CD4-positive, CD25-positive, alpha-beta regulatory T cell (primary cell): ENCODE results near the gene MRPL48. TPM values are rescaled to one million over a fixed set of nuclear protein-coding genes. Genes with fewer than 3 reads are reported as not detected.
"Not testable (repeated sequence)": the region's sequence is repeated elsewhere in the genome, so short reads cannot be mapped to it uniquely, and the experiment has no call there.

ENCODE experiments used
- ATAC-seq, 2 donors: fragments of 150-1000 bp; cut with Tn5 transposase; one replicate each; pipeline ENCODE4 v1.10.0; 2021; ENCODE audit warnings: low read depth in 2 of 2, moderate number of reproducible peaks in 2 of 2, moderate library complexity in 1 of 2
- DNase-seq, 3 donors: peaks; one replicate each; pipeline versions ENCODE4 v3.0.0 to v3.0.0-alpha.2; 2012 to 2022; ENCODE audit warnings: mixed read lengths in 1 of 3
- H3K27ac ChIP-seq: one replicate; pipeline ENCODE4 v1.7.0; 2013; ENCODE audit warnings: mild to moderate bottlenecking, low read length; ENCODE audit not compliant: insufficient read depth, poor library complexity, severe bottlenecking
- H3K27me3 ChIP-seq: one replicate; pipeline ENCODE4 v1.7.0; 2013; ENCODE audit warnings: low read length; ENCODE audit not compliant: control insufficient read depth, insufficient read depth
- H3K36me3 ChIP-seq: one replicate; pipeline ENCODE4 v1.7.0; 2013; ENCODE audit warnings: mild to moderate bottlenecking, low read length, moderate library complexity; ENCODE audit not compliant: control insufficient read depth, insufficient read depth
- H3K4me1 ChIP-seq: 2 replicates; pipeline ENCODE4 v1.7.0; 2013; ENCODE audit warnings: mild to moderate bottlenecking, low read length; ENCODE audit not compliant: insufficient read depth, control insufficient read depth, poor library complexity, severe bottlenecking
- H3K4me3 ChIP-seq: one replicate; pipeline ENCODE4 v1.7.0; 2013; ENCODE audit warnings: low read depth, mild to moderate bottlenecking, low read length, moderate library complexity
- H3K9me3 ChIP-seq, 2 experiments: 1 replicate in 1 of 2; 2 replicates in 1 of 2; pipeline ENCODE4 v1.7.0; 2013; ENCODE audit warnings: low read length in 2 of 2, mild to moderate bottlenecking in 1 of 2, moderate library complexity in 1 of 2; ENCODE audit not compliant: control insufficient read depth in 2 of 2
- H3K27ac Mint-ChIP-seq, 3 donors: one replicate each; pipeline ENCODE4 v1.8.0; 2020 to 2022; ENCODE audit warnings: mild to moderate bottlenecking in 3 of 3, mixed read lengths in 3 of 3, moderate library complexity in 2 of 3
- H3K27me3 Mint-ChIP-seq: one replicate; pipeline ENCODE4 v1.8.0; 2022; ENCODE audit warnings: mild to moderate bottlenecking, mixed read lengths
- H3K36me3 Mint-ChIP-seq: one replicate; pipeline ENCODE4 v1.8.0; 2020; ENCODE audit warnings: mixed read lengths
- H3K4me1 Mint-ChIP-seq, 4 donors: one replicate each; pipeline ENCODE4 v1.8.0; 2020 to 2022; ENCODE audit warnings: mixed read lengths in 4 of 4, mild to moderate bottlenecking in 1 of 4
- H3K4me3 Mint-ChIP-seq, 4 donors: one replicate each; pipeline ENCODE4 v1.8.0; 2020 to 2022; ENCODE audit warnings: mild to moderate bottlenecking in 4 of 4, mixed read lengths in 4 of 4, moderate library complexity in 3 of 4
- H3K9me3 Mint-ChIP-seq, 7 donors: one replicate each; pipeline ENCODE4 v1.8.0; 2020 to 2022; ENCODE audit warnings: mixed read lengths in 7 of 7, mild to moderate bottlenecking in 3 of 7, moderate library complexity in 2 of 7
- polyA plus RNA-seq, 4 donors: library from polyadenylated mRNA; unstranded; fragments of 300-500 nt; fragmentation: Illumina TruSeq; gene quantifications; one replicate each; pipeline ENCODE4 v1.2.3, GENCODE V29; 2021
- total RNA-seq: library from RNA; stranded (reverse); gene quantifications from one replicate; pipeline ENCODE4 v1.2.3, GENCODE V29; 2022

The MRPL48 gene
- total and polyA plus RNA-seq, 5 donors from 2014 or later: 25.7 to 70.8 (median 65.4) TPM

DNA sequence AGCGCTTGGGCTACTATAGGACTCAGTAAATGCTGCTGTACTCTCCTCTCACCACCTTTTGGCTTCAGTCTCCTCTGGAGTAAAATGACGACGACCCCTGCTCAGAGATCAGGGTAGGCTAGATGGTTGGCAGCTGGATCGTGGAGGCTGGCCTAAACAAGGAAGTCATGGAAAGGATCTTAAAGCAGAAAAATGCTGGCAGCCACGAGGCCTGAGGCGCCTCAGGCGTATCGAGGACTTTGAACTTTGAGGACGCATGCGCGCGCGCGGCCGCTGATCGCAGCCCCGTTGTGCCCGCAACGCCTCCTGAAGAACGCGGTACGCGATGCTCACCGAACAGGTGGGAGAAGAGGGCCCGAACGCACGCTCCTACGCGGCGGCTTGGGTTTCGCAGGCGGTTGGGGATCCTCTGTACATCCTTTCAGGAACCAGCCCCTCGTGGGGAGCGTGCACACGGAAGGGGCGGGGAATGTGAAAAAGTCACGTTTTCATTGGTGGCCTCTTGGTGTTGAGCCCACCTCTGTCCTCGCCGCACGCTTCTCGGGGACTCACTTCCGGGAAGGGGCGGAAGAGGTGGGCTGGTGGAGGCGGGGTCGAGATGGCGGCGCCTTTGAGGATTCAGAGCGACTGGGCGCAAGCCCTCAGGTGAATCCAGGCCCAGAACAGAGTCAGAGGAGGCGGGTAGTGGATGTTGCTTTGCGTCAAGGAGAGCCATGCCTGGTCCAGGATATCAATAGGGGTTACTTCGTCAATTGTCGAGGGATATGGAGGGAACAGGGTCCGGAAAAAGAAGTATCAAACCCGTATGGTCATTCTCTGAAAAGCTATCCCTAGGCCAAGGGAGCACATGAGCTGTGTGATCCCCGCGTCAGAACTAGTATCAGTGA, 89.0 kb downstream of the MRPL48 start, which contains the start of the genes COA4 and PAAF1:
COA4 (minus strand) TSS at position 423 of the 887 bp plus-strand sequence. CDS start 3,468 bp downstream, outside the sequence.
PAAF1 (plus strand) TSS at position 576 of the 887 bp plus-strand sequence; CDS start at position 599, 23 bp downstream.
- Histone ChIP-seq H3K27me3 (no peaks in the 10 kb centered on the region), H3K4me1 (peaks cover 29% of the 10 kb centered on the region), H3K27ac (peak within 1 kb of the TSS; percentile 87), H3K36me3 (peaks cover 22% of the 10 kb centered on the region), H3K4me3 (peak within 1 kb of the TSS; percentile 94), H3K9me3 (no peaks in the 10 kb centered on the region)
- DNase-seq (peak; percentile 92 to 99 (median 95)), ATAC-seq (peak; percentile 98 to 99)
- Mint-ChIP-seq H3K27me3 (no peaks in the 10 kb centered on the region), H3K27ac (peak within 1 kb of the TSS; percentile 99 to 100 (median 99)), H3K36me3 (peaks cover 4% of the 10 kb centered on the region), H3K9me3 (no peaks in the 10 kb centered on the region), H3K4me1 (peaks cover 17 to 51% (median 40%) of the 10 kb centered on the region in 4 donors), H3K4me3 (peak within 1 kb of the TSS; percentile 95 to 100 (median 98))

GRCh38 chr11:73878771-73879170, 91.1 kb downstream of the MRPL48 start:
- no peaks in the 10 kb centered on the region for H3K27me3 Mint-ChIP-seq
- H3K4me3 Mint-ChIP-seq: peak overlapping the region in 3 of 4 donors; percentile 9 to 95 (median 58)
- DNase-seq: no peak
- Histone ChIP-seq H3K9me3 (no peaks in the 10 kb centered on the region), H3K27me3 (no peaks in the 10 kb centered on the region), H3K27ac (no peak overlapping the region), H3K4me3 (no peak overlapping the region), H3K4me1 (peaks cover 29% of the 10 kb centered on the region), H3K36me3 (peaks cover 7% of the 10 kb centered on the region)
- no peaks in the 10 kb centered on the region for H3K9me3 Mint-ChIP-seq
- H3K27ac Mint-ChIP-seq: no peak overlapping the region
- H3K36me3 Mint-ChIP-seq: peaks cover 7% of the 10 kb centered on the region
- no peak for ATAC-seq
- peaks cover 17 to 49% (median 33%) of the 10 kb centered on the region in 4 donors for H3K4me1 Mint-ChIP-seq

DNA sequence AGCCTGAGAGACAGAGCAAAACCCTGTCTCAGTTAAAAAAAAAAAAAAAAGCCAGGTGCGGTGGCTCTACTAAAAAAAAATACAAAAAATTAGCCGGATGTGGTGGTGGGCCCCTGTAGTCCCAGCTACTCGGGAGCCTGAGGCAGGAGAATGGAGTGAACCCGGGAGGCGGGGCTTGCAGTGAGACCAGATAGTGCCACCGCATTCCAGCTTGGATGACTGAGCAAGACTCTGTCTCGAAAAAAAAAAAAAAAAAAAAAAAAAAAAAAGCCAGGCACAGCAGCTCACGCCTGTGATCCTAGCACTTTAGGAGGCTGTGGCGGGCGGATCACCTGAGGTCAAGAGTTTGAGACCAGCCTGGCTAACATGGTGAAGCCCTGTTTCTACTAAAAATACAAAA, 92.8 kb downstream of the MRPL48 start:
- H3K4me1 Mint-ChIP-seq: peaks cover 13 to 36% (median 22%) of the 10 kb centered on the region in 4 donors
- not testable (repeated sequence) for H3K27me3 Mint-ChIP-seq, H3K9me3 ChIP-seq, ATAC-seq, H3K27ac Mint-ChIP-seq, H3K4me3 Mint-ChIP-seq, H3K36me3 ChIP-seq, H3K4me3 ChIP-seq, H3K9me3 Mint-ChIP-seq, DNase-seq, H3K27ac ChIP-seq, H3K27me3 ChIP-seq, H3K36me3 Mint-ChIP-seq
- peaks cover 21% of the 10 kb centered on the region for H3K4me1 ChIP-seq

- Mint-ChIP-seq H3K27ac (no peak overlapping the region), H3K4me1 (peaks cover 6 to 16% (median 13%) of the 10 kb centered on the region in 4 donors), H3K36me3 (peaks cover 24% of the 10 kb centered on the region), H3K4me3 (no peak overlapping the region), H3K9me3 (no peaks in the 10 kb centered on the region), H3K27me3 (no peaks in the 10 kb centered on the region)
- H3K27ac ChIP-seq: no peak overlapping the region
- peaks cover 23% of the 10 kb centered on the region for H3K36me3 ChIP-seq
- no peaks in the 10 kb centered on the region for H3K4me1 ChIP-seq
- no peak for DNase-seq
- no peak overlapping the region for H3K4me3 ChIP-seq
- ATAC-seq: no peak
- no peaks in the 10 kb centered on the region for H3K9me3 ChIP-seq
- H3K27me3 ChIP-seq: no peaks in the 10 kb centered on the region
These were observed 96.2 kb downstream of the MRPL48 start for GRCh38 chr11:73883856-73884255.

DNA sequence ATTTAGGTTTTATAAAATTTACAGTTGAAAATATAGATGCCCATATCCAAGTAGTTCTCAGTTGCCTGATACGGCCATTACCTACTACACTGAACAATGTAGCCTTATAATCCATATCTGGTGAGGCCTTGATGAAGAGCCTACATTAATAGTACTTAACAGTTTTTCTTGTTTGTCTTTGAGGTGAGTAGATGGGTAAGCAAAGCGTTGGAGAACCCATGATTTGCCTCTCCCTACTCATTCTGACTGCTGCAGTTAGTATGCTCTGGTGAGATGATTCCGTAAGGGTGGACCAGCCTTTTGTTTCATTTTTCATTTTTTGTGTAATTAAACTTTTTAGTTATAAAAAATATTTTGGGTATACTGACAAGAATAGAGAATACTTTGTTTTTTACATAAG, 100.6 kb downstream of the MRPL48 start:
- DNase-seq: no peak
- H3K4me3 Mint-ChIP-seq: no peak overlapping the region
- no peaks in the 10 kb centered on the region for H3K4me1 ChIP-seq
- H3K27me3 Mint-ChIP-seq: no peaks in the 10 kb centered on the region
- H3K9me3 ChIP-seq: no peaks in the 10 kb centered on the region
- ATAC-seq: no peak
- H3K9me3 Mint-ChIP-seq: no peaks in the 10 kb centered on the region
- H3K4me3 ChIP-seq: no peak overlapping the region
- H3K27ac ChIP-seq: no peak overlapping the region
- peaks cover 9 to 12% (median 12%) of the 10 kb centered on the region in 4 donors for H3K4me1 Mint-ChIP-seq
- peaks cover 48% of the 10 kb centered on the region for H3K36me3 ChIP-seq
- peaks cover 34% of the 10 kb centered on the region for H3K36me3 Mint-ChIP-seq
- H3K27ac Mint-ChIP-seq: no peak overlapping the region
- H3K27me3 ChIP-seq: no peaks in the 10 kb centered on the region

GRCh38 chr11:73889019-73889418, 101.3 kb downstream of the MRPL48 start:
- peaks cover 9 to 12% (median 12%) of the 10 kb centered on the region in 4 donors for H3K4me1 Mint-ChIP-seq
- DNase-seq: no peak

GRCh38 chr11:73889536-73889935, 101.9 kb downstream of the MRPL48 start:
- ATAC-seq (no peak), DNase-seq (no peak)
- Histone ChIP-seq H3K36me3 (peaks cover 47% of the 10 kb centered on the region), H3K27me3 (no peaks in the 10 kb centered on the region), H3K4me1 (no peaks in the 10 kb centered on the region), H3K9me3 (no peaks in the 10 kb centered on the region), H3K27ac (no peak overlapping the region), H3K4me3 (no peak overlapping the region)
- H3K27ac Mint-ChIP-seq: peak overlapping the region in 1 of 3 donors; percentile 38
- H3K9me3 Mint-ChIP-seq: no peaks in the 10 kb centered on the region
- no peaks in the 10 kb centered on the region for H3K27me3 Mint-ChIP-seq
- H3K36me3 Mint-ChIP-seq: peaks cover 28% of the 10 kb centered on the region
- H3K4me1 Mint-ChIP-seq: peaks cover 9 to 12% (median 12%) of the 10 kb centered on the region in 4 donors
- no peak overlapping the region for H3K4me3 Mint-ChIP-seq

More at GRCh38 chr11:73889019-73889418, 101.3 kb downstream of the MRPL48 start:
- H3K27me3 Mint-ChIP-seq: no peaks in the 10 kb centered on the region
- H3K4me1 ChIP-seq: no peaks in the 10 kb centered on the region
- no peak overlapping the region for H3K27ac ChIP-seq
- no peak for ATAC-seq
- no peak overlapping the region for H3K4me3 ChIP-seq
- H3K27ac Mint-ChIP-seq: no peak overlapping the region
- H3K9me3 ChIP-seq: no peaks in the 10 kb centered on the region
- no peak overlapping the region for H3K4me3 Mint-ChIP-seq
- H3K36me3 ChIP-seq: peaks cover 47% of the 10 kb centered on the region
- no peaks in the 10 kb centered on the region for H3K27me3 ChIP-seq
- peaks cover 28% of the 10 kb centered on the region for H3K36me3 Mint-ChIP-seq
- no peaks in the 10 kb centered on the region for H3K9me3 Mint-ChIP-seq
